SU-DHL-6 (cell line): Measurements from ENCODE around the gene RUNX2.

ENCODE experiments used
- CTCF ChIP-seq: fragments of 200-600 bp; sonication (generic); IDR thresholded peaks from one replicate; pipeline ENCODE4 v1.5.1; 2017; ENCODE audit warnings: antibody characterized with exemption, mild to moderate bottlenecking, low read length, moderate library complexity; ENCODE audit not compliant: insufficient read depth, poor library complexity, severe bottlenecking
- EZH2phosphoT487 ChIP-seq: fragments of 200-600 bp; sonication (generic), shearing (Covaris generic); conservative IDR thresholded peaks from 2 replicates; pipeline ENCODE4 v1.6.1; 2018; ENCODE audit warnings: mild to moderate bottlenecking, antibody characterized with exemption, low read length, moderate library complexity, mixed read lengths

GRCh38 chr6:45504947-45505346 lies 176.8 kb downstream of the RUNX2 start:
- no peak for TF ChIP-seq CTCF
- TF ChIP-seq EZH2phosphoT487: no peak
